Karpas-422 (cell line): Measurements from ENCODE around the gene CTH. TPM values are rescaled to one million over a fixed set of nuclear protein-coding genes. Genes with fewer than 3 reads are reported as not detected.
A peak's percentile ranks its signal among the peaks of the same experiment; 100 is the strongest.
"Not testable (repeated sequence)": the region's sequence is repeated elsewhere in the genome, so short reads cannot be mapped to it uniquely, and the experiment has no call there.

Experiments
- DNase-seq: peaks from one replicate; pipeline ENCODE4 v3.0.0-alpha.2; 2015
- H2AFZ ChIP-seq: fragments of 200-600 bp; sonication (generic); 2 replicates; pipeline ENCODE4 v1.6.1; 2014; ENCODE audit warnings: antibody characterized with exemption, low read length, mixed read lengths
- H3K27ac ChIP-seq: fragments of 200-600 bp; sonication (generic); 2 replicates; pipeline ENCODE4 v1.5.1; 2014; ENCODE audit warnings: mild to moderate bottlenecking, low read length, moderate library complexity
- H3K27me3 ChIP-seq: fragments of 200-600 bp; sonication (generic); 2 replicates; pipeline ENCODE4 v1.6.1; 2014; ENCODE audit warnings: low read length, mixed read lengths
- H3K36me3 ChIP-seq: fragments of 200-600 bp; sonication (generic); 2 replicates; pipeline ENCODE4 v1.6.1; 2014; ENCODE audit warnings: low read length, mixed read lengths; ENCODE audit not compliant: insufficient read depth
- H3K4me1 ChIP-seq: fragments of 200-600 bp; sonication (generic); 2 replicates; pipeline ENCODE4 v1.6.1; 2014; ENCODE audit warnings: mild to moderate bottlenecking, low read length, mixed read lengths
- H3K4me2 ChIP-seq: fragments of 200-600 bp; sonication (generic); 2 replicates; pipeline ENCODE4 v1.6.1; 2014; ENCODE audit warnings: low read length, low read depth, mild to moderate bottlenecking; ENCODE audit not compliant: poor library complexity, severe bottlenecking
- H3K4me3 ChIP-seq: fragments of 200-600 bp; sonication (generic); 2 replicates; pipeline ENCODE4 v1.5.1; 2014; ENCODE audit warnings: mild to moderate bottlenecking, antibody characterized with exemption, low read length, mixed read lengths
- H3K79me2 ChIP-seq: fragments of 200-600 bp; sonication (generic); 2 replicates; pipeline ENCODE4 v1.6.1; 2014; ENCODE audit warnings: mild to moderate bottlenecking, low read length, mixed read lengths
- H3K9ac ChIP-seq: fragments of 200-600 bp; sonication (generic); 2 replicates; pipeline ENCODE4 v1.6.0; 2014; ENCODE audit warnings: low read length
- H3K9me2 ChIP-seq: fragments of 200-600 bp; sonication (generic), shearing (Covaris generic); replicated peaks from 2 replicates; pipeline ENCODE4 v1.6.0; 2014; ENCODE audit warnings: mild to moderate bottlenecking, low read length, moderate library complexity; ENCODE audit not compliant: insufficient read depth
- H3K9me3 ChIP-seq: fragments of 300-700, 200-600 bp; sonication (generic); 2 replicates; pipeline ENCODE4 v1.6.1; 2014; ENCODE audit warnings: low read length, mixed read lengths
- H4K20me1 ChIP-seq: fragments of 200-600 bp; sonication (generic); 2 replicates; pipeline ENCODE4 v1.6.1; 2014; ENCODE audit warnings: mild to moderate bottlenecking, antibody characterized with exemption, low read length, low read depth; ENCODE audit not compliant: insufficient read depth
- total RNA-seq: library from RNA; depleted of rRNA; stranded (reverse); fragments of >200 nt; shearing (Covaris generic); gene quantifications from 2 replicates; pipeline ENCODE4 v1.2.3, GENCODE V29; 2014; ENCODE audit warnings: low replicate concordance

The CTH gene
- total RNA-seq, 1 experiment from 2014 or later: 63.3 TPM

- no peak overlapping the region for H3K4me3 ChIP-seq
- H3K27ac ChIP-seq: no peak overlapping the region
- H3K9me2 ChIP-seq: no peaks in the 10 kb centered on the region
- peaks cover 6% of the 10 kb centered on the region for H3K4me1 ChIP-seq
- H2AFZ ChIP-seq: no peak overlapping the region
- no peak overlapping the region for H3K9ac ChIP-seq
- no peaks in the 10 kb centered on the region for H4K20me1 ChIP-seq
- no peaks in the 10 kb centered on the region for H3K9me3 ChIP-seq
- no peak for DNase-seq
- H3K79me2 ChIP-seq: no peaks in the 10 kb centered on the region
- no peak overlapping the region for H3K4me2 ChIP-seq
- no peaks in the 10 kb centered on the region for H3K36me3 ChIP-seq
- H3K27me3 ChIP-seq: no peaks in the 10 kb centered on the region
Measured at GRCh38 chr1:70449049-70449448, 38.0 kb downstream of the CTH start.

GRCh38 chr1:70452164-70452939 lies 41.3 kb downstream of the CTH start:
- H3K9ac ChIP-seq, H3K27ac ChIP-seq, H3K9me2 ChIP-seq, H3K79me2 ChIP-seq, DNase-seq, H3K27me3 ChIP-seq, H3K4me1 ChIP-seq, H4K20me1 ChIP-seq, H3K4me3 ChIP-seq, H2AFZ ChIP-seq, H3K4me2 ChIP-seq, H3K36me3 ChIP-seq, H3K9me3 ChIP-seq: not testable (repeated sequence)

DNA sequence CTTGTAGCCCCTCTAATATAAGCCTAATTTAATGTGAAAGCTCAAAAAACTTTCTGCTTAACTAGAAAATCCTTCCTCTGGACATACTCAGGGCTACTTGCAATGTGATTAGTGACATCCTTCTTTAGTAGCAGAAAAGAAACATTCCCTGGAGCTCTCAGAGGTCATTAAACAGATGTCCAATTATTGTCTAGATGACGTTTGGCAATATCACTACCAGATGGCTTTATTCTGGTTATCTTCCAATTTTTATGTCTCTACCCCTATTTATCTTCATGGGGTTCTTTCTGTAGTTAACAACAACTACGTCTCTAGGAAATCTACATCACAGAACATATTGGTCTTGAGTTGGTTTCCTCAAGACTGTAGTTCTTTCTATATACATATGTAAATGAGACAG lies 44.2 kb downstream of the CTH start:
- Histone ChIP-seq H3K9ac (no peak overlapping the region), H3K79me2 (no peaks in the 10 kb centered on the region), H3K4me2 (no peak overlapping the region), H3K9me3 (no peaks in the 10 kb centered on the region), H2AFZ (no peak overlapping the region), H4K20me1 (no peaks in the 10 kb centered on the region), H3K36me3 (no peaks in the 10 kb centered on the region), H3K27me3 (no peaks in the 10 kb centered on the region), H3K4me3 (no peak overlapping the region), H3K4me1 (peaks cover 26% of the 10 kb centered on the region), H3K9me2 (no peaks in the 10 kb centered on the region), H3K27ac (no peak overlapping the region)
- no peak for DNase-seq

DNA sequence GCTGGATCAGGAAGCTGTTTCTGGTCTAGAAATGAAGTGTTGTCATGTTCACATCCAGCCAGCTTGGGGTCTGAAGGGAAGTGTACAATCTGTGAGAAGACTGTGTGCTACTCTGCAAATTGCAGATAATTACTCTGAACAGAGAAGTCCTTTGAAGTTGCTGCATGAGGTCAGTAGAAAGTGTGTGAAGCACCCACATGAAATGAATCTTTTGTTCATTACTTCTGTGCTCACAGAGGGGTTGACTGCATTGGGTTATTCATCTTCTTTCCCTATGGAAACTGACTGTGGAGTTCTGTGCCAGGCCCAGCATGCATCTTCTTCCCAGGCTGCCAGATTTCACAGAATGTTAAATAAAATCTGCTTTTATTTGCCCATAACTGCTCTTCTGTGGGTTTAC lies 47.1 kb downstream of the CTH start:
- Histone ChIP-seq H3K9me3 (no peaks in the 10 kb centered on the region), H3K4me1 (peaks cover 39% of the 10 kb centered on the region), H3K27ac (no peak overlapping the region), H3K27me3 (no peaks in the 10 kb centered on the region), H3K79me2 (no peaks in the 10 kb centered on the region), H3K4me3 (no peak overlapping the region), H3K9me2 (no peaks in the 10 kb centered on the region), H3K36me3 (no peaks in the 10 kb centered on the region), H4K20me1 (no peaks in the 10 kb centered on the region), H3K9ac (no peak overlapping the region; the same call in 1 of the 2 replicates), H2AFZ (0 out of 2 replicates have a peak overlapping the region, but pooled peaks have one; percentile 8), H3K4me2 (no peak overlapping the region)
- no peak for DNase-seq

- Histone ChIP-seq H3K9ac (peak overlapping the region; percentile 60), H3K36me3 (no peaks in the 10 kb centered on the region)
Measured at GRCh38 chr1:70459496-70460225, 48.6 kb downstream of the CTH start.

DNA sequence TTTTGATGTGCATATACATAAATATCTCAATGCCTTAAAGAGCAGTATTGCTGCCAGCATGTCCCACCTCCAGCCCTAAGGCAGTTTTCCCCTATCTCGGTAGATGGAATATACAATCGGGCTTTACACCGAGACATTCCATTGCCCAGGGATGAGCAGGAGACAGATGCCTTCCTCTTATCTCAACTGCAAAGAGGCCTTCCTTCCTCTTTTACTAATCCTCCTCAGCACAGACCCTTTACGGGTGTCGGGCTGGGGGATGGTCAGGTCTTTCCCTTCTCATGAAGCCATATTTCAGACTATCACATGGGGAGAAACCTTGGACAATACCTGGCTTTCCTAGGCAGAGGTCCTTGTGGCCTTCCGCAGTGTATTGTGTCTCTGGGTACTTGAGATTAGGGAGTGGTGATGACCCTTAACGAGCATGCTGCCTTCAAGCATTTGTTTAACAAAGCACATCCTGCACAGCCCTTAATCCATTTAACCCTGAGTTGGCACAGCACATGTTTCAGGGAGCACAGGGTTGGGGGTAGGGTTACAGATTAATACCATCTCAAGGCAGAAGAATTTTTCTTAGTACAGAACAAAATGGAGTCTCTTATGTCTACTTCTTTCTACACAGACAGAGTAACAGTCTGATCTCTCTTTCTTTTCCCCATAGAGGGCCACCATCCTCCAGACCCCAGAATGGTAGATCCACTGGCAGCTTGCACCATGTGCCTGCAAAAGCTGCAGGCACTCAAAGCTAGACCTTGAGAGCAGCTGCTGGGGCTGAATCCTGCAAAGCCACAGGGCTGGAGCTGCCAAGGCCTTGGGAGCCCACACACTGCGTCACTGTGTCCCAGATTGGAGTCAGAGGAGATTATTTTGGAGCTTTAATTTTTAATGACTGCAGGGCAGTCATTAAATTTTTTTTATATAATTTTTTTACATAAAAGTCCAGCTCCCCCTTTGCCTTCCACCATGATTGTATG lies 50.0 kb downstream of the CTH start:
- not testable (repeated sequence) for H3K9me2 ChIP-seq, H3K79me2 ChIP-seq, H3K36me3 ChIP-seq, H3K9me3 ChIP-seq, H4K20me1 ChIP-seq, H3K27me3 ChIP-seq
- Histone ChIP-seq H2AFZ (peak overlapping the region; percentile 83), H3K4me3 (peak overlapping the region; percentile 63), H3K27ac (peak overlapping the region; percentile 51), H3K9ac (peak overlapping the region; percentile 60), H3K4me2 (peak overlapping the region; percentile 76), H3K4me1 (peaks cover 33% of the 10 kb centered on the region)
- peak; percentile 65 for DNase-seq

More at GRCh38 chr1:70459496-70460225, 48.6 kb downstream of the CTH start:
- Histone ChIP-seq H3K79me2 (no peaks in the 10 kb centered on the region), H3K9me3 (no peaks in the 10 kb centered on the region), H3K4me3 (peak overlapping the region; percentile 63), H3K27ac (peak overlapping the region; percentile 51; the same call in 1 of the 2 replicates), H3K4me2 (peak overlapping the region; percentile 76), H3K27me3 (no peaks in the 10 kb centered on the region), H3K4me1 (peaks cover 39% of the 10 kb centered on the region), H3K9me2 (no peaks in the 10 kb centered on the region), H2AFZ (no peak overlapping the region), H4K20me1 (no peaks in the 10 kb centered on the region)
- DNase-seq: peak; percentile 55

- Histone ChIP-seq H3K4me3 (no peak overlapping the region), H3K27ac (no peak overlapping the region), H2AFZ (no peak overlapping the region), H3K27me3 (no peaks in the 10 kb centered on the region), H4K20me1 (no peaks in the 10 kb centered on the region), H3K79me2 (no peaks in the 10 kb centered on the region), H3K9ac (no peak overlapping the region), H3K4me1 (peaks cover 42% of the 10 kb centered on the region), H3K9me3 (no peaks in the 10 kb centered on the region), H3K4me2 (no peak overlapping the region), H3K36me3 (no peaks in the 10 kb centered on the region), H3K9me2 (no peaks in the 10 kb centered on the region)
- no peak for DNase-seq
Measured at GRCh38 chr1:70462611-70463010, 51.5 kb downstream of the CTH start.
